Kidney (tissue), 14 donors: Measurements from ENCODE around the gene DCPS. TPM values are rescaled to one million over a fixed set of nuclear protein-coding genes. Genes with fewer than 3 reads are reported as not detected.
"Not testable (repeated sequence)": the region's sequence is repeated elsewhere in the genome, so short reads cannot be mapped to it uniquely, and the experiment has no call there.

Source experiments
- DNase-seq, 5 donors: peaks; one replicate each; pipeline ENCODE4 v3.0.0-alpha.2; 2013 to 2020
- FAIRE-seq: peaks from 2 replicates; lab custom pipeline; 2012; peaks lifted over from hg19 to GRCh38; lab: Jason Lieb, UNC
- H3K27ac ChIP-seq, 2 donors: one replicate each; pipeline ENCODE4 v1.7.0; 2013; ENCODE audit warnings: low read depth in 2 of 2, low read length in 2 of 2, inconsistent platforms in 1 of 2
- H3K27me3 ChIP-seq: one replicate; pipeline ENCODE4 v1.7.1; 2013; ENCODE audit warnings: low read length, inconsistent platforms; ENCODE audit not compliant: control insufficient read depth, insufficient read depth
- H3K36me3 ChIP-seq, 3 donors: one replicate each; pipeline versions ENCODE4 v1.7.0 to v1.7.1; 2013; ENCODE audit warnings: low read length in 3 of 3, control low read depth in 1 of 3, inconsistent platforms in 1 of 3; ENCODE audit not compliant: insufficient read depth in 3 of 3, control insufficient read depth in 2 of 3
- H3K4me1 ChIP-seq, 3 donors: one replicate each; pipeline versions ENCODE4 v1.7.0 to v1.7.1; 2013; ENCODE audit warnings: low read length in 3 of 3, inconsistent platforms in 1 of 3, low read depth in 1 of 3; ENCODE audit not compliant: control insufficient read depth in 2 of 3, insufficient read depth in 2 of 3
- H3K4me3 ChIP-seq, 3 donors: one replicate each; pipeline versions ENCODE4 v1.7.0 to v1.8.1; 2013; ENCODE audit warnings: low read length in 3 of 3, control low read depth in 1 of 3, inconsistent platforms in 1 of 3
- H3K9ac ChIP-seq, 3 donors: one replicate each; pipeline versions ENCODE4 v1.7.0 to v1.7.1; 2013; ENCODE audit warnings: low read length in 3 of 3, control low read depth in 1 of 3, inconsistent platforms in 1 of 3
- H3K9me3 ChIP-seq, 3 donors: one replicate each; pipeline versions ENCODE4 v1.7.0 to v1.7.1; 2013; ENCODE audit warnings: low read length in 3 of 3, control low read depth in 1 of 3, inconsistent platforms in 1 of 3; ENCODE audit not compliant: control insufficient read depth in 2 of 3, insufficient read depth in 1 of 3
- CTCF ChIP-seq: IDR thresholded peaks from 3 replicates; pipeline ENCODE4 v1.5.1; 2012; ENCODE audit warnings: mild to moderate bottlenecking, moderate library complexity, borderline replicate concordance; ENCODE audit not compliant: insufficient read depth; ENCODE audit errors: extremely low read depth
- intact Hi-C: fragments of 100-400 bp; cut with DNase I; formaldehyde crosslinking; loops from one replicate; pipeline ENCODE4 v1.11.1; 2022
- polyA plus RNA-seq: library from polyadenylated mRNA; stranded (reverse); fragments of 350-450 nt; fragmentation: Illumina TruSeq; extraction: RNeasy Lipid Tissue Mini Kit (QIAGEN cat#74804); gene quantifications from one replicate; pipeline ENCODE4 v1.2.3, GENCODE V29; 2014; ENCODE audit warnings: low read depth, low replicate concordance; ENCODE audit not compliant: insufficient read depth
- total RNA-seq: library from RNA; stranded (reverse); fragmentation: NEBNext Ultra II Directional; extraction: Animal tissue kit (Norgen Biotek cat#: 25700); gene quantifications from one replicate; pipeline ENCODE4 v1.2.1, GENCODE V29; 2021
- donor health status: control.
- donor health status: control.
- donor health status: control.
- donor health status: control.
- donor health status: control.
- donor health status: DM: yes; HTN: yes; CAD: no.
- donor health status: Normal renal cell carcinoma (clear cell type).

Gene DCPS
- total and polyA plus RNA-seq, 2 donors from 2014 or later: 23.9 to 24.2 TPM

- no peak overlapping the region for H3K4me3 ChIP-seq
- no peaks in the 10 kb centered on the region for H3K27me3 ChIP-seq
- H3K36me3 ChIP-seq: peaks cover 0 to 2% (median 0%) of the 10 kb centered on the region in 3 donors
- DNase-seq (peak in 3 of 5 donors; percentile 42 to 68 (median 46)), FAIRE-seq (no peak)
- H3K27ac ChIP-seq: no peak overlapping the region
- H3K9ac ChIP-seq: no peak overlapping the region
- no peak for TF ChIP-seq CTCF
- H3K9me3 ChIP-seq: no peaks in the 10 kb centered on the region
- H3K4me1 ChIP-seq: peaks cover 0 to 11% (median 0%) of the 10 kb centered on the region in 3 donors
- intact Hi-C loops: no loop called here
Observed at GRCh38 chr11:126307706-126308105, 3.8 kb downstream of the DCPS start.

GRCh38 chr11:126308271-126308671 is 4.4 kb downstream of the DCPS start:
- DNase-seq (no peak), FAIRE-seq (no peak)
- Histone ChIP-seq H3K9ac (no peak overlapping the region), H3K4me3 (no peak overlapping the region), H3K36me3 (peaks cover 0 to 2% (median 0%) of the 10 kb centered on the region in 3 donors), H3K27me3 (no peaks in the 10 kb centered on the region), H3K9me3 (no peaks in the 10 kb centered on the region), H3K4me1 (peaks cover 0 to 9% (median 0%) of the 10 kb centered on the region in 3 donors), H3K27ac (no peak overlapping the region)
- no peak for TF ChIP-seq CTCF
- intact Hi-C loops: no loop called here

- H3K4me1 ChIP-seq, H3K9ac ChIP-seq, H3K9me3 ChIP-seq, FAIRE-seq, H3K27me3 ChIP-seq, H3K27ac ChIP-seq, H3K4me3 ChIP-seq, intact Hi-C loops, H3K36me3 ChIP-seq, DNase-seq: not testable (repeated sequence)
Observed at GRCh38 chr11:126308771-126309170, 4.9 kb downstream of the DCPS start.

GRCh38 chr11:126310200-126310991 is 6.5 kb downstream of the DCPS start:
- intact Hi-C loops: loop anchor here (5.0 kb wide), 1 partner anchor 172 kb away; no protein-coding TSS in a partner anchor
- FAIRE-seq: no peak
- H3K27ac ChIP-seq: no peak overlapping the region

More at GRCh38 chr11:126310200-126310991, 6.5 kb downstream of the DCPS start:
- Histone ChIP-seq H3K9me3 (no peaks in the 10 kb centered on the region), H3K9ac (peak overlapping the region in 1 of 3 donors; percentile 16), H3K4me1 (peaks cover 0 to 4% (median 0%) of the 10 kb centered on the region in 3 donors), H3K36me3 (peaks cover 0 to 3% (median 2%) of the 10 kb centered on the region in 3 donors), H3K27me3 (no peaks in the 10 kb centered on the region), H3K4me3 (no peak overlapping the region)
- peak; percentile 90 for TF ChIP-seq CTCF
- DNase-seq: peak; percentile 81 to 91 (median 84)
